ENCODE measurements around the gene NOS3.
"Not testable (repeated sequence)": the region's sequence is repeated elsewhere in the genome, so short reads cannot be mapped to it uniquely, and the experiment has no call there.

NOS3 gene

DNA sequence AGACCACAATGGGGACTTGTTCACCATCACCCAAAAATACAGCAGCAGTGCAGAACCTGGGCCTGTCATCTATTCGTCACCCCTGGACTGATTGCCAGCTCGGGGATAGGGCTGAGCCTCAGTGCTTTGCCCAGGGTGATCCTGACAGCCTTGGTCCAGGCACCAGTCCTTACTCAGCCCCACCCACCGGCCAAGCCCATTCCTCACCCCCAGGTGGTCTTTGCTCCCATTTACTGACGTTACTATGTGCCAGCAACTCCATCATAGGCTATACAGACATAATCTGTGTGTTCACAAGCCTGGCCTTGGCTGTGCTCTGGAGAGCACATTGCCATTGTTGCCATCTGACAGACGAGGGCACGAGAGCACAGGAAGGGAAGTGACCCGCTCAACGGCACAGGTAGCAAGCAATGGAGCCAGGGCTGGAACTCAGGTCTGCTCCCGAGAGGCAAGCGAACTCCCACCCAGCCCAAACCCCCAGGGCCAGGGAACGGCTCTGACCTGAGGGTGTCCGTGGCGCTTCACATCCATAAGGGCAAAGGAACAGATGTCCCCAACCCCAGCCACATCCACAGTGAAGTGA is 26.6 kb downstream of the NOS3 start:
- no peak for DNase-seq (ENCODE audit: low read depth, low spot score)

DNA sequence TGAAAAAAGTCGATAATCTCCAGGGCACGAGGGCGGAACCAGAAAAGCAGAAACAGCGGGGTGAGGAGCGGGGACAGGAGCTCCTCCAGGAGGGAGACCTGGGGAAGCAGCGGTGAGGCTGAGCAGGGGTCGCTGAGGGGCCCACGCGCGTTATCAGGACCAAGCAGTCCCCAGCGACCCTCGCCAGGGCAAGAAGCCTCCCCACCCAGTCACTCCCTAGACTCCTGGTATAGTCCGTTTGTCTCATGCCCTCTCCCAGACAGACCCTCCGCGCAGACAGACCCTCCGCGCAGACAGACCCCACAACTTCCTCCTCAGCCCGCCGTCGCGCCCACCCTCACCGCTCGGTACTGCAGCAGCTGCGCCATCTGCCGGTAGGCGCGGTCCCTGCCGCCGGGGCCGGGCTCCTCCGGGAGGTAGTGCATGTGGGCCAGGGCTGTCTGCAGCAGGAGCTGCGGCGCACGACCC is 27.2 kb downstream of the NOS3 start:
- DNase-seq (ENCODE audit: low read depth, low spot score) = peak; percentile 76

DNA sequence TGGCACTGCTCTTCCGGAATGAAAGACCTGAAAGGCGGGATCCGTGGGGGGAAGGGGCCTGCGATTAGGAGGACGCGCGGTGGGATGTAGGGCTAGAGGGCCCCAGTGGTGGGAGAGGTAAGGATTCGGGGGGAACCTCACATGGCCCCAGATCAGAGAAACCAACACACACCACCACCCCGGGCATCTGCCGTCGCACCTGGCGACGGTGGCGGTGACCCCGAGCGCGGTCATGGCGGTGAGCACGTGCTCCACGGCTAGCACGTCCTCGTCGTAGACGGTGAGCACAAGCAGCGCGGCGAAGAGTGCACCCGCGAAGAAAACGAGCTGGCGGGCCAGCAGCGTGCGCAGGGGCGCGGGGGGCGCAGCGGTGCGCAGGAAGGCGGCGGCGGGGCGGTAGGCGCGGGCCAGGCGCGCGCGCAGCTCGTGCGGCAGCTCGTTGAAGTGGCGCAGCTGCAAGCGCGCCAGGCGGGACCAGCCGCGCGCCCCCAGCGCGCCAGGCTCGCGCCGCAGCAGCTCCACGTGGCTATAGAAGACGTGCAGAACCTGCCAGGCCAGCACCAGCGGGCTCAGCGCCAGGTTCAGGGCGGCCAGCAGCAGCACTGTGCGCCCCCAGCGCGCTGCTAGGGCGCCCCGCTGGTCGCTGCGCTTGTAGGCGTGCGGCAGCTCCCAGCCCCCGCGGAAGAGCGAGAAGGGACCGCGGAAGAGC is 27.8 kb downstream of the NOS3 start:
- peak; percentile 60 for DNase-seq (ENCODE audit: low read depth, low spot score)

DNA sequence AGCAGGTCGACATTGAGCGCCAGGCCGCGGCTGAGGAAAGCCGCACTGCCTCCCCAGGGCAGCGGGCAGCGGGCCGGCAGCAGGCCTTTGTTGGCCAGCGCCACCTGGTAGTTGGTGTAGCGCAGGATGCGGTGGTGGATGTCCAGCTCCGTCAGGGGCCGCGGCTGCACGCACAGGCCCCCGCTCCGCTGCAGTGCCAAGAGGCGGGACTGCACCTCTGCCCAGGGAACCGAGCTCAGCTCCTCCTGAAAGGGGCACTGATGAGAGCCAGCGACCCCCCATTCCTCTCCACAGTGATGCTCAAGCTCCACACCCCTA is 28.3 kb downstream of the NOS3 start:
- no peak for DNase-seq (ENCODE audit: low read depth, low spot score)

- DNase-seq (ENCODE audit: low read depth, low spot score) = no peak
Measured at GRCh38 chr7:151020231-151020630, 29.4 kb downstream of the NOS3 start.

DNA sequence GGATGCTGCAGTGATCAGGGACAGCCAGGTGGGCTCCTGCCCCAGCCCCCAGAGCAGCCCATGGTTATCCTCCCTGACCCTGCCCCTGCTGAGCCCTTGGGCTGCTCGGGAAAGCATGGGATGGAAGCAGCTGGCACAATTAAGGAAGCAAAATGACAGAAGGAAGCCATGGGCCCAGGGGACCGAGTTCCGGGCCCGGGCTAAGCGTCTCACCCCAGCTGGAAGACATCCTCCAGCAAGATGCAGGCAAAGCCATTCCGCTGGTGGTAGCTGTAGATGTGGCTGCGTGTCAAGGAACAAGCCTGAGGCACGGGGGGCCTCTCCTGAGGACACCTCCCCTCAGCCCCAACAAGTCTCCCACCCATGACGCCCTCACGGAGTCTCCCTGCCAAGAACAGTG is 32.4 kb downstream of the NOS3 start:
- no peak for DNase-seq (ENCODE audit: low read depth, low spot score)

DNA sequence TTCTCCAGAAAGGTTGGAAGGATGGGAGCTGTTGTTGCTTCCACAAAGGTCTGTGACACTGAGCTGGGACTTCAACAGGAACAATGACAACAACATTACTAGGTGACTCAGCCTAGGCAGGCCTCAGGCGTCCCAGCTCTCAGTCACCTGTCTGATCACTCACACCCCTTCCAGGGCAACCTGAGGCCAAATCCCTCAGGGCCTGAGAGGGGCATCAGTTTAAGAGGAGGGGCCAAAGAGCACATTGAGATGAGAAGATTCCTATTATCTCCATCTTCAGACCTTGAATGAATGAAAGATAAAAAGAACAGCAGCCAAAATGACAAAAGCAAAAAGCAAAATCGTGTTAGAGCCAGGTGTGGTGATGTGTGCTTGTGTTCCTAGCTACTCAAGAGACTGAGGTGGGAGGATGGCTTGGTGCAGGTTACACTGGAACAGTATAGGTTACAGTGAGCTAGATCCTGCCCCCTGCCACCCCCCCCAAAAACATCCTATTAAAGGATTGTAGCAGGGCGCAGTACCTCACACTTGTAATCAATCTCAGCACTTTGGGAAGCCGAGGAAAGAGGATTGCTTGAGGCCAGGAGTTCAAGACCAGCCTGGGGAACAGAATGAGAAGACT is 33.7 kb downstream of the NOS3 start, which contains the start of gene ATG9B:
Gene ATG9B, minus strand, starts transcription at position 60 of the 622 bp plus-strand sequence. CDS start 71 bp downstream, outside the sequence.
- DNase-seq (ENCODE audit: low read depth, low spot score) = no peak

GRCh38 chr7:151025924-151026671 is 35.3 kb downstream of the NOS3 start:
- no peak for DNase-seq (ENCODE audit: low read depth, low spot score)

DNA sequence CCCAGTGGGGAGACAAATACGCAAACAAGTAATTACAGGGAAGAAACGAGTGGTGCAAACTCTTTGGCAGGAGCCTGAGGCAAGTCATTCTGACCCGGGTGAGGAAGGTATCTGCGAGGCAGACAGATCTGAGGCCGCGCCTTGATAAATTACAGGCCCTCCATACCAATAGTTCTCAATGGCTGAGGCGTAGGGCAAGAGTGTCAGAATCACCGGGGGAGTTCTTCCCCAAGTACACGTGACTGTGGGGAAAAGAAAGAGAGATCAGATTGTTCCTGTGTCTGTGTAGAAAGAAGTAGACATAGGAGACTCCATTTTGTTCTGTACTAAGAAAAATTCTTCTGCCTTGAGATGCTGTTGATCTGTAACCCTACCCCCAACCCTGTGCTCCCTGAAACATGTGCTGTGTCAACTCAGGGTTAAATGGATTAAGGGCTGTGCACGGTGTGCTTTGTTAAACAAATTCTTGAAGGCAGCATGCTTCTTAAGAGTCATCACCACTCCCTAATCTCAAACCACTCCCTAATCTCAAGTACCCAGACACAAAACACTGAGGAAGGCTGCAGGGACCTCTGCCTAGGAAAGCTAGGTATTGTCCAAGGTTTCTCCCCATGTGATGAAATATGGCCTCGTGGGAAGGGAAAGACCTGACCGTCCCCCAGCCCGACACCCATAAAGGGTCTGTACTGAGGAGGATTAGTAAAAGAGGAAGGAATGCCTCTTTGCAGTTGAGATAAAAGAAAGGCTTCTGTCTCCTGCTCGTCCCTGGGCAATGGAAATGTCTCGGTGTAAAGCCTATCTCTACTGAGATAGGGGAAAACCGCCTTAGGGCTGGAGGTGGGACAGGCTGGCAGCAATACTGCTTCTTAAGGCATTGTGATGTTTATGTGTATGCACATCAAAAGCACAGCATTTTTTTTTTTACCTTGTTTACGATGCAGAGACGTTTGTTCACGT is 36.2 kb downstream of the NOS3 start:
- DNase-seq (ENCODE audit: low read depth, low spot score) = not testable (repeated sequence)

- DNase-seq (ENCODE audit: low read depth, low spot score) = not testable (repeated sequence)
Measured at GRCh38 chr7:151027728-151028130, 36.9 kb downstream of the NOS3 start.

- DNase-seq (ENCODE audit: low read depth, low spot score) = peak; percentile 100
Measured at GRCh38 chr7:151028131-151028947, 37.5 kb downstream of the NOS3 start, which contains the start of gene ABCB8. Gene ABCB8 (plus strand): TSS chr7:151028450. CDS start chr7:151028516, 66 bp downstream.

- DNase-seq (ENCODE audit: low read depth, low spot score) = no peak
Measured at GRCh38 chr7:151028948-151029501, 38.2 kb downstream of the NOS3 start.

- no peak for DNase-seq (ENCODE audit: low read depth, low spot score)
Measured at GRCh38 chr7:151031011-151031410, 40.2 kb downstream of the NOS3 start.

DNA sequence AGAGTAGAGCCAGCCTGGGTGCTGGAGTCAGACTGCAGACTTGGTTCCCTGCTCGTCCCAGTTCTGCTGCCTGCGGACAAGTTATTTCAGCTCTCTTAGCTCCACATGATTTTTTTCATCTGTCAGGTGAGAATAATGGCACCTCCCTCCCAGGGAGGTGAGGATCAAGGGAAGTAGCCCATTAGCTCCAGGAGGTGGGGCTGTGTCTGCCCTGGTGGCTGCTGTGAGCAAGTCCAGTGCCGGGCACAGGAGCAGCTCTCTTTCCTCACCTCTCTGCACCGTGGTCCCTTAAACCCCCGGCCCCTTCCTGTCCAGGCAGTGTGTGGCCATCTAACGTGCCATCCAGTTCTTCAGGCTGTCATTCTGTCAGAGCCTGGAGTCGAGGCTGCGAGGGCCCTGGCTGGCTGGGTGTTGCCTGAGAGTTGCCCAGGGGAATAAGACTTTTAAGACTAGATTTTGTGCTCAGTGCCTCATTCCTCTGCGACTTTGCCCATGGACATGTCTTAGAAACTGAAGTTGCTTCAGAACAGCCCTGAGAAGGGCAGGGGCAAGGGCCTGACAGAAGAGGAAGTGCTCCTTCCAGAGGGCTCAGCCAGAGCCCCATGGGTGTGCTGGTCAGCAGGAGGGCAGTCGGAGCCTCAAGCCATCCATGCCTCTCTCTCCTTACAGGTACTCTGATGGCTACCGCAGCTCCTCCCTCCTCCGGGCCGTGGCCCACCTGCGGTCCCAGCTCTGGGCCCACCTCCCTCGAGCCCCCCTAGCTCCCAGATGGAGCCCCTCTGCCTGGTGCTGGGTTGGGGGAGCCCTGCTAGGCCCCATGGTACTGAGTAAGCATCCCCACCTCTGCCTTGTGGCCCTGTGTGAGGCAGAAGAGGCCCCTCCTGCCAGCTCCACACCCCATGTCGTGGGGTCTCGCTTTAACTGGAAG is 42.4 kb downstream of the NOS3 start:
- DNase-seq (ENCODE audit: low read depth, low spot score) = no peak

DNA sequence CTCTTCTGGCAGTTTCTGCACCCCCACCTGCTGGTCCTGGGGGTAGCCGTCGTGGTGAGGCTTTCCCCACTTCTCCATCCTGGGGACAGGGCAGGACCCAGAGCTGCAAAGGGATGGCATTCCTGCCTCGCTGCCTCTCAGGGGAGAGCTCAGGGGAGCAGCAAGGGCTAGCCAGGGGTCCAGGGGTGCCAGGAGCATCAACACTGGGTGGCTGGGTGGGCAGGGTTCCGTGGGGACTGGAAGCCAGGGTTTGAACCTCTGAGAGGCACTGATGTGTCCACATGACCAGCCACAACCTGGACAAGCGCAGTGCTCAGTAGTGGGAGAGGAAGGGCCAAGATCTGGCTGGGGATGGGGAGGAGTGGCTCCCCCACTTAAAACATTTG is 43.0 kb downstream of the NOS3 start:
- DNase-seq (ENCODE audit: low read depth, low spot score) = no peak

GRCh38 chr7:151034312-151035025 is 43.7 kb downstream of the NOS3 start:
- DNase-seq (ENCODE audit: low read depth, low spot score) = no peak

- DNase-seq (ENCODE audit: low read depth, low spot score) = no peak
Measured at GRCh38 chr7:151035026-151035717, 44.4 kb downstream of the NOS3 start.

Data from astrocyte of the hippocampus (primary cell).